ENCODE data around the gene C2CD2. TPM values are rescaled to one million over a fixed set of nuclear protein-coding genes. Genes with fewer than 3 reads are reported as not detected.
A peak's percentile ranks its signal among the peaks of the same experiment; 100 is the strongest.

The C2CD2 gene
- total RNA-seq, 4 donors from 2014 or later: 11.6 to 25.3 (median 18.9) TPM

GRCh38 chr21:41926117-41926806, 27.6 kb downstream of the C2CD2 start:
- peak overlapping the region; percentile 76 to 84 (median 80) for H3K27ac ChIP-seq (replicated peaks in 1 of 4)
- intact Hi-C loops (cut with DNase I): no loop called here
- no peaks in the 10 kb centered on the region for H3K9me3 ChIP-seq
- no peaks in the 10 kb centered on the region for H3K36me3 ChIP-seq
- DNase-seq (ENCODE audit: extremely low spot score): no peak
- H3K4me1 ChIP-seq: peaks cover 31 to 75% (median 42%) of the 10 kb centered on the region in 4 donors
- H3K4me3 ChIP-seq: peak overlapping the region; percentile 47 to 60 (median 48)
- peak in 1 of 2 donors; percentile 6 for TF ChIP-seq POLR2AphosphoS5 (IDR thresholded peaks at IDR 0.05)
- TF ChIP-seq, protein P1, sequence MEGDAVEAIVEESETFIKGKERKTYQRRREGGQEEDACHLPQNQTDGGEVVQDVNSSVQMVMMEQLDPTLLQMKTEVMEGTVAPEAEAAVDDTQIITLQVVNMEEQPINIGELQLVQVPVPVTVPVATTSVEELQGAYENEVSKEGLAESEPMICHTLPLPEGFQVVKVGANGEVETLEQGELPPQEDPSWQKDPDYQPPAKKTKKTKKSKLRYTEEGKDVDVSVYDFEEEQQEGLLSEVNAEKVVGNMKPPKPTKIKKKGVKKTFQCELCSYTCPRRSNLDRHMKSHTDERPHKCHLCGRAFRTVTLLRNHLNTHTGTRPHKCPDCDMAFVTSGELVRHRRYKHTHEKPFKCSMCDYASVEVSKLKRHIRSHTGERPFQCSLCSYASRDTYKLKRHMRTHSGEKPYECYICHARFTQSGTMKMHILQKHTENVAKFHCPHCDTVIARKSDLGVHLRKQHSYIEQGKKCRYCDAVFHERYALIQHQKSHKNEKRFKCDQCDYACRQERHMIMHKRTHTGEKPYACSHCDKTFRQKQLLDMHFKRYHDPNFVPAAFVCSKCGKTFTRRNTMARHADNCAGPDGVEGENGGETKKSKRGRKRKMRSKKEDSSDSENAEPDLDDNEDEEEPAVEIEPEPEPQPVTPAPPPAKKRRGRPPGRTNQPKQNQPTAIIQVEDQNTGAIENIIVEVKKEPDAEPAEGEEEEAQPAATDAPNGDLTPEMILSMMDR (IDR thresholded peaks at IDR 0.05): no peak
- H3K27me3 ChIP-seq: no peaks in the 10 kb centered on the region
- WGBS: 34% methylated on average over 11 of the region's 11 CpGs

GRCh38 chr21:41925767-41926116, 28.1 kb downstream of the C2CD2 start:
- H3K4me3 ChIP-seq: peak overlapping the region; percentile 47 to 60 (median 48)
- no peaks in the 10 kb centered on the region for H3K27me3 ChIP-seq
- DNase-seq (ENCODE audit: extremely low spot score): no peak
- no peaks in the 10 kb centered on the region for H3K36me3 ChIP-seq
- 71% methylated on average over 4 of the region's 4 CpGs for WGBS
- peaks cover 33 to 79% (median 43%) of the 10 kb centered on the region in 4 donors for H3K4me1 ChIP-seq
- TF ChIP-seq POLR2A (IDR thresholded peaks at IDR 0.05; ENCODE audit: low read depth) (no peak), POLR2AphosphoS5 (IDR thresholded peaks at IDR 0.05) (no peak), EP300 (IDR thresholded peaks at IDR 0.05) (no peak)
- TF ChIP-seq, protein P1 (IDR thresholded peaks at IDR 0.05): no peak
- H3K27ac ChIP-seq (replicated peaks in 1 of 4): peak overlapping the region; percentile 76 to 84 (median 80)
- intact Hi-C loops (cut with DNase I): no loop called here
- no peaks in the 10 kb centered on the region for H3K9me3 ChIP-seq

GRCh38 chr21:41924368-41924754, 29.5 kb downstream of the C2CD2 start:
- H3K4me3 ChIP-seq: peak overlapping the region in 1 of 4 donors; percentile 18
- no peak for DNase-seq (ENCODE audit: extremely low spot score)
- no peaks in the 10 kb centered on the region for H3K27me3 ChIP-seq
- TF ChIP-seq POLR2AphosphoS5 (IDR thresholded peaks at IDR 0.05) (no peak), POLR2A (IDR thresholded peaks at IDR 0.05; ENCODE audit: low read depth) (no peak), EP300 (IDR thresholded peaks at IDR 0.05) (no peak)
- TF ChIP-seq, protein P1 (IDR thresholded peaks at IDR 0.05): no peak
- intact Hi-C loops (cut with DNase I): no loop called here
- peaks cover 33 to 73% (median 41%) of the 10 kb centered on the region in 4 donors for H3K4me1 ChIP-seq
- H3K9me3 ChIP-seq: no peaks in the 10 kb centered on the region
- peaks cover 0 to 7% (median 0%) of the 10 kb centered on the region in 4 donors for H3K36me3 ChIP-seq
- H3K27ac ChIP-seq (replicated peaks in 1 of 4): peak overlapping the region; percentile 67 to 84 (median 76)
- WGBS: 69% methylated on average over 6 of the region's 6 CpGs

DNA sequence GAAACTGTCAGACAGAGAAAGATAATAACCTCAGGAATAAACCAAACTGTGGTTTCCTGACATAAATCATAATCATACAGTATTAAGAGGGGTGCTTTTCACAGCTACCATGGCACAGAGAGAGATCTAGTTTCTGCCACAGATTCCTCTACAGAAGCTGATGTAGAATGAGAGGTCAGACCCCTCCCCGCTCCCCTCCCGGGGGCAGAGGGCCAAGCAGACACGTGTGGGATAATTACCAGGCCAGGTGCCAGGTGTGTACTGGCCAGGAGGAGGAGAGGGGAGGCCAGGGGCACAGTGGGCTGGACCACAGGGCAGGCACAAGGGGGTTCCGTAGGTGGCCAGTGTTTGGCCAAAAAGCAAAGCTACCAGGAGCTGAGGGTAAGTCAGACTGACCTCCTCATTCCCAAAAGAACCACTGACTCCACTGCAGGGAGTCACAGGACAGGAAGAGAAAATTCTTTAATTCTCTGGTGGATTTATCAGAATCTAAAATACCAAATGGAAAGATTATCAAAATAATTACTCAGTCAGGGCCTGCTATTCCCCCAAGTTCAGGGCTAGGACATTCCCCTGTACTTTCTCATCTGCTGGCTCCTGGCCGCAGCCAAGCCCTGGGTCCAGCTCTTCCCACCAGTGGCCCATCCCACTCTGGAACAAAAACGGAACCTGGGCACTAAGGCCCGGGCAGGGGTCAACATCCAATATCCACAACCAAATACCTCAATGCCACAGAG, 30.0 kb downstream of the C2CD2 start:
- H3K27ac ChIP-seq (replicated peaks in 1 of 4): peak overlapping the region; percentile 67 to 84 (median 76)
- no peak for TF ChIP-seq POLR2A (IDR thresholded peaks at IDR 0.05; ENCODE audit: low read depth)
- TF ChIP-seq POLR2AphosphoS5 (IDR thresholded peaks at IDR 0.05): peak in 1 of 2 donors; percentile 36
- peak overlapping the region; percentile 4 to 19 (median 14) for H3K4me3 ChIP-seq
- intact Hi-C loops (cut with DNase I): no loop called here
- WGBS: 57% methylated on average over 6 of the region's 7 CpGs
- no peaks in the 10 kb centered on the region for H3K27me3 ChIP-seq
- H3K9me3 ChIP-seq: no peaks in the 10 kb centered on the region
- no peak for DNase-seq (ENCODE audit: extremely low spot score)
- H3K4me1 ChIP-seq: peaks cover 33 to 69% (median 38%) of the 10 kb centered on the region in 4 donors
- peaks cover 0 to 9% (median under 1%) of the 10 kb centered on the region in 4 donors for H3K36me3 ChIP-seq

GRCh38 chr21:41923186-41923585, 30.6 kb downstream of the C2CD2 start:
- peaks cover 33 to 63% (median 38%) of the 10 kb centered on the region in 4 donors for H3K4me1 ChIP-seq
- TF ChIP-seq POLR2A (IDR thresholded peaks at IDR 0.05; ENCODE audit: low read depth) (no peak), EP300 (IDR thresholded peaks at IDR 0.05) (no peak), POLR2AphosphoS5 (IDR thresholded peaks at IDR 0.05) (no peak)
- TF ChIP-seq, protein P1 (IDR thresholded peaks at IDR 0.05): no peak
- intact Hi-C loops (cut with DNase I): no loop called here
- 75% methylated on average over 8 of the region's 8 CpGs for WGBS
- peaks cover 0 to 15% (median 7%) of the 10 kb centered on the region in 4 donors for H3K36me3 ChIP-seq
- H3K27me3 ChIP-seq: no peaks in the 10 kb centered on the region
- H3K9me3 ChIP-seq: no peaks in the 10 kb centered on the region
- peak overlapping the region in 3 of 4 donors; percentile 4 to 19 (median 18) for H3K4me3 ChIP-seq
- H3K27ac ChIP-seq (replicated peaks in 1 of 4): peak overlapping the region; percentile 67 to 84 (median 76)
- no peak for DNase-seq (ENCODE audit: extremely low spot score)

All from esophagus muscularis mucosa (tissue), 4 donors.